ENCODE results near the gene TDG.
A peak's percentile ranks its signal among the peaks of the same experiment; 100 is the strongest.

Gene TDG

GRCh38 chr12:103965590-103966504, at the start of gene TDG:
TDG (plus strand) TSS chr12:103965872; CDS start chr12:103966038, 166 bp downstream.
- DNase-seq = peak; percentile 96

GRCh38 chr12:103917873-103918272, 47.8 kb upstream of the TDG start:
- no peak for DNase-seq

GRCh38 chr12:103924761-103925641, 40.7 kb upstream of the TDG start:
- DNase-seq = no peak

GRCh38 chr12:103928682-103929045, 37.0 kb upstream of the TDG start:
- no peak for DNase-seq

GRCh38 chr12:103929046-103929783, 36.5 kb upstream of the TDG start:
- peak; percentile 87 for DNase-seq

GRCh38 chr12:103929784-103930033, 36.0 kb upstream of the TDG start:
- no peak for DNase-seq

- peak; percentile 99 for DNase-seq
These were observed 35.5 kb upstream of the TDG start, which contains the start of gene HSP90B1 for GRCh38 chr12:103930034-103930786. HSP90B1 (plus strand) TSS chr12:103930410; CDS start chr12:103930516, 106 bp downstream.

- no peak for DNase-seq
These were observed 34.6 kb upstream of the TDG start for GRCh38 chr12:103930787-103931735.

- DNase-seq = no peak
These were observed 32.4 kb upstream of the TDG start for GRCh38 chr12:103933237-103933636.

- DNase-seq = no peak
These were observed 29.0 kb upstream of the TDG start for GRCh38 chr12:103936679-103937078.

- DNase-seq = no peak
These were observed 20.7 kb upstream of the TDG start for GRCh38 chr12:103944964-103945363.

GRCh38 chr12:103947871-103948555, 17.7 kb upstream of the TDG start:
- no peak for DNase-seq

- no peak for DNase-seq
These were observed 16.8 kb upstream of the TDG start for GRCh38 chr12:103948746-103949406.

- no peak for DNase-seq
These were observed 13.2 kb upstream of the TDG start for GRCh38 chr12:103952497-103952896.

GRCh38 chr12:103955811-103956508, 9.7 kb upstream of the TDG start:
- DNase-seq = no peak

GRCh38 chr12:103956509-103957027, 9.1 kb upstream of the TDG start:
- DNase-seq = no peak

- no peak for DNase-seq
These were observed 7.7 kb upstream of the TDG start for GRCh38 chr12:103957865-103958388.

- no peak for DNase-seq
These were observed 7.1 kb upstream of the TDG start for GRCh38 chr12:103958621-103959020.
